AG09319 (cell line): ENCODE data around the gene TNPO1.

ENCODE experiments used
- DNase-seq: peaks from one replicate; pipeline ENCODE4 v3.0.0-alpha.2; 2010; ENCODE audit warnings: low read depth; ENCODE audit errors: extremely low read depth
- CTCF ChIP-seq: IDR thresholded peaks from 2 replicates; pipeline ENCODE4 v1.5.1; 2011; ENCODE audit warnings: low read depth, mild to moderate bottlenecking, inconsistent platforms, low read length, moderate library complexity

TNPO1 gene

GRCh38 chr5:72871366-72872024 lies 55.0 kb downstream of the TNPO1 start:
- DNase-seq = no peak
- TF ChIP-seq CTCF = no peak

GRCh38 chr5:72878854-72879253 lies 62.4 kb downstream of the TNPO1 start:
- DNase-seq = no peak
- TF ChIP-seq CTCF = no peak

- DNase-seq = no peak
- no peak for TF ChIP-seq CTCF
These were observed 66.5 kb downstream of the TNPO1 start for GRCh38 chr5:72882989-72883388.

GRCh38 chr5:72883850-72884249 lies 67.4 kb downstream of the TNPO1 start:
- no peak for TF ChIP-seq CTCF
- DNase-seq = no peak

GRCh38 chr5:72884892-72885291 lies 68.4 kb downstream of the TNPO1 start:
- no peak for TF ChIP-seq CTCF
- DNase-seq = no peak

- TF ChIP-seq CTCF = no peak
- no peak for DNase-seq
These were observed 69.4 kb downstream of the TNPO1 start for GRCh38 chr5:72885824-72886223.

GRCh38 chr5:72888595-72888994 lies 72.1 kb downstream of the TNPO1 start:
- TF ChIP-seq CTCF = no peak
- DNase-seq = no peak
